Activated T-cell treated with anti-CD3 and anti-CD28 coated beads, Interleukin-2, amount 50 U/mL, for 24 hours (primary cell): ENCODE results near the gene HNRNPUL1.

Experiments
- DNase-seq: peaks from one replicate; pipeline ENCODE4 v3.0.0-alpha.2; 2020
- H3K27ac Mint-ChIP-seq: 2 replicates; pipeline ENCODE4 v1.8.0; 2020; ENCODE audit warnings: mild to moderate bottlenecking, mixed read lengths
- H3K27me3 Mint-ChIP-seq: 2 replicates; pipeline ENCODE4 v1.8.0; 2020; ENCODE audit warnings: mixed read lengths
- H3K36me3 Mint-ChIP-seq: 2 replicates; pipeline ENCODE4 v1.8.0; 2020; ENCODE audit warnings: low read depth, mixed read lengths
- H3K4me1 Mint-ChIP-seq: 2 replicates; pipeline ENCODE4 v1.8.0; 2020; ENCODE audit warnings: low read depth, mixed read lengths
- H3K4me3 Mint-ChIP-seq: 2 replicates; pipeline ENCODE4 v1.8.0; 2020; ENCODE audit warnings: mild to moderate bottlenecking, moderate library complexity, mixed read lengths
- H3K9me3 Mint-ChIP-seq: 2 replicates; pipeline ENCODE4 v1.8.0; 2020; ENCODE audit warnings: mixed read lengths

The HNRNPUL1 gene

DNA sequence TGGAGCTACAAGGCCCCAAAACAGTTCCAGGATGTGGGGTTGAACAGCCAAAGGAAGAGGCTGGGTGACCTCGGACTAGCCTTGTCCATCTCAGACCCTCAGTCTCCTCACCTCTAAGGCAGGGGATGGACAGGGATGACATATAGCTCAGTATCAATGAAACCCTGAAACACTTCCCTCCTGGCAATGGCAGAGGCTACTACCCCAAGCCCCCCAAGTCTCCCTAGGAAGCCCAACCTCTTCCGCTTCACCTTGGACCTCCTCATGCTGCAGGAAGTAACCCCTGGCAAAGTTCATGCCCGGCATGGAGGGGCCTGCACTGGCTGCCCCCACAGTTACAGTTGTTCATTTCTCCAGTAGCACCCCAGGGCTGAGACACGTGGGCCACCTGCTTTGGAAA lies 56.4 kb downstream of the HNRNPUL1 start:
- Mint-ChIP-seq H3K9me3 (no peaks in the 10 kb centered on the region), H3K4me3 (no peak overlapping the region), H3K36me3 (peaks cover 91% of the 10 kb centered on the region), H3K4me1 (peaks cover 43% of the 10 kb centered on the region), H3K27ac (peak overlapping the region; percentile 87), H3K27me3 (no peaks in the 10 kb centered on the region)
- no peak for DNase-seq

DNA sequence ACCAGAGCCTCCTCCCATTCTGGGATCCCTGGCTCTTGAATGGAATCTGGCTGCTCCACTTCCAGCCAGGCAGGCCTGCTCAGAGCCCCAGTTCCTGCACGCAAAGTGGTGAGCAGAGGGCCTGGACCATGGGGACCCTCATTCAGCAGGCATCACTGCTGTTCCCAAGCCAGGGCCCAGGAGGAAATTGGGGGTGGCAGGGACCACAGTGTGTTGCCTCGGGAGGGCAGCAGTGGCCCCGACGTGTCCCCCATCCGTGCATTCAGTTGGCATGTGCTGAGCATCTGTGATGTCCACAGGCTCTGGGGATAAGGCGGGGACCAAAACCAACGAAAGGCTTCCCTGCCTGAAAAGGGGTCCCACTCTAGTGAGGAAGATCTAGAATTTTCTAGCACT lies 57.0 kb downstream of the HNRNPUL1 start:
- no peaks in the 10 kb centered on the region for H3K27me3 Mint-ChIP-seq
- peaks cover 88% of the 10 kb centered on the region for H3K36me3 Mint-ChIP-seq
- H3K27ac Mint-ChIP-seq, result peak overlapping the region; percentile 87
- DNase-seq, result no peak
- H3K4me1 Mint-ChIP-seq, result peaks cover 43% of the 10 kb centered on the region
- no peaks in the 10 kb centered on the region for H3K9me3 Mint-ChIP-seq
- no peak overlapping the region for H3K4me3 Mint-ChIP-seq

DNA sequence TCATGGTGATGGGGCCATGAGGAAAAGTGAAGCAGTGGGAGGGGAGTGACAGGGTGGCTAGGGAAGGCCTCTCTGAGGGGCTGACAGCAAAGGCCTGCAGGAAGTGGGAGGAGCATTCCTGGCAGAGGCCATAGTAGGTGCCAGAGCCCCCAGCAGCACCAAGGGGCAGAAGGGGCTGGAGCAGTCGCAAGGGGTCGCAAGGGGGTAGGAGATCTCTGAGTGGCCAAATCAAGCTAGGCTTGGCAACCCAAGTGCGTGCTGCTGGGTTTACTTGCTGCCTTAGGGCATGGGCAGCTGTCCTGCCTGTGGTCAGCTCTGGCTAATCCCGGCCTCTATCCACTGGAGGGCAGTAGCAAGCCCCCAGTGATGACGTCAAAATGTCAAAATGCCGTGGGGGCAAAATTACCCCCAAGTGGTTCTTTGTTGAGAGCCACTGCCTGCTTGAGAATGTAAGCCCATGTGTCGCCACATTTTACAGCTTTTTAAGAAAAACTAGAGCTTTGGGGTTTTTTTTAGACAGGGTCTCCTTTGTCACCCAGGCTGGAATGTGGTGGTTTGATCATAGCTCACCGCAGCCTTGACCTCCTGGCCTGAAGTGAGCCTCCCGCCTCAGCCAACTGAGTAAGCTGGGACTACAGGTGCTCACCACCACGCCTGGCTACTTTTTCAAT lies 57.6 kb downstream of the HNRNPUL1 start:
- Mint-ChIP-seq H3K4me3 (no peak overlapping the region), H3K36me3 (peaks cover 88% of the 10 kb centered on the region), H3K27me3 (no peaks in the 10 kb centered on the region), H3K4me1 (peaks cover 49% of the 10 kb centered on the region), H3K27ac (peak overlapping the region; percentile 87), H3K9me3 (no peaks in the 10 kb centered on the region)
- no peak for DNase-seq

GRCh38 chr19:41322451-41322850 lies 58.3 kb downstream of the HNRNPUL1 start:
- peaks cover 53% of the 10 kb centered on the region for H3K4me1 Mint-ChIP-seq
- no peaks in the 10 kb centered on the region for H3K27me3 Mint-ChIP-seq
- H3K36me3 Mint-ChIP-seq, result peaks cover 86% of the 10 kb centered on the region

DNA sequence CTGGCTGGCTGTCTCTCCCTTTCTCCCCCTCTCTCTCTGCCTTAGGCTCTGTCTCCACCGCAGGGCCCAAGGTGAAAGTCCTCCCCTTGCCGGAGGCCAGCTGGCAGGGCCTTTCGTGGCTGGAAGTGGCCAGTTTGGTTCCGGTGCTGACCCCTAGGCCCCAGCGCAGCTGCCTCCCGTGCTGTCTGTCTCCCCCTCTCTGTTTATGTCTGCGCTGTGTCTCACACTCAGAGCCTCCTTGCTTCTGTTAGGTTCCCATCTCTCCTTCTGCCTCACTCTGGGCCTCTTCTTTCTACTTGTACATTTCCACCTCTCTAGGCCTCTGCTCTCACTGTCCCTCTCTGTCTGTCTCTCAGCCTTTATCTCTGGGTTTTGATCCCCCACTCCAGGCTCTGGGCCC lies 58.9 kb downstream of the HNRNPUL1 start:
- Mint-ChIP-seq H3K27me3 (no peaks in the 10 kb centered on the region), H3K4me3 (no peak overlapping the region), H3K9me3 (no peaks in the 10 kb centered on the region), H3K4me1 (peaks cover 57% of the 10 kb centered on the region), H3K36me3 (peaks cover 83% of the 10 kb centered on the region), H3K27ac (peak overlapping the region; percentile 83)
- no peak for DNase-seq

More at GRCh38 chr19:41322451-41322850, 58.3 kb downstream of the HNRNPUL1 start:
- no peak for DNase-seq
- Mint-ChIP-seq H3K9me3 (no peaks in the 10 kb centered on the region), H3K4me3 (no peak overlapping the region), H3K27ac (peak overlapping the region; percentile 83)

DNA sequence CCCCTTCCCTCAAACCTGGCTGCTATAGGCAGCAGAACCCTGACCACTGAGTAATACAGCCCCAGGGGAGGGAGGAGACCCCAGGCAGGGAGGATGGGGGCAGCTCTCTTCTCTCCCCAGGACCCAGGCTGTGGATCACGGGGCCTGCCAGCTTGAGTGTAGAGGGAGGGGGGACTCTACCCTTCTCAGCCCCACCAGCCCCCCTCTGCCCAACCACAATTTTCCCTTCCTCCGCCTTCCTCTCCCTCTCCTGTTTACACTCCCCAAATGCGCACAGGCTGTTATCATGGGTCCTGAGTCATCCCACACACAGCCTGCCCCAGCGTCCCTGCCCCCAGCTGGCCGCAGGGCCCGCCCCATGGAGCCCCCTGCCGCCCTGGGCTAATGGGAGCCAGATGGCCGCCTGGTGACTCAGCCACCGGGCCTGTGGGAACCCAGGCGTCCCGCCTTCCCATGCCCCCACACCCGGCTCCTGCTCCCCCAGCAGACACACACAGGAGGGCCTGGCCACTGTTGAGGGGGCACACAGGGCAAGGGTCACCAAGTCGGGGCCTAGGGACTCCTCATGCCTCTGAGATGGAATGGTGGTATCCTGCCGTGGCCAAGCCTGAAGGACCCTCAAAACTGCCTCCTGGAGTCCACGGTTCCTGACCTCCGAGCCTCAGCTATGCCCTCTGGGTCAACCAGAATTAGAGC lies 59.4 kb downstream of the HNRNPUL1 start:
- Mint-ChIP-seq H3K4me1 (peaks cover 62% of the 10 kb centered on the region), H3K4me3 (no peak overlapping the region), H3K36me3 (peaks cover 83% of the 10 kb centered on the region), H3K27me3 (no peaks in the 10 kb centered on the region), H3K9me3 (no peaks in the 10 kb centered on the region), H3K27ac (peak overlapping the region; percentile 87)
- no peak for DNase-seq

GRCh38 chr19:41324231-41324702 lies 60.1 kb downstream of the HNRNPUL1 start:
- no peak overlapping the region for H3K4me3 Mint-ChIP-seq
- peak overlapping the region; percentile 87 for H3K27ac Mint-ChIP-seq
- H3K27me3 Mint-ChIP-seq, result no peaks in the 10 kb centered on the region
- no peaks in the 10 kb centered on the region for H3K9me3 Mint-ChIP-seq
- no peak for DNase-seq
- peaks cover 83% of the 10 kb centered on the region for H3K36me3 Mint-ChIP-seq
- H3K4me1 Mint-ChIP-seq, result peaks cover 69% of the 10 kb centered on the region

GRCh38 chr19:41324921-41325639 lies 60.9 kb downstream of the HNRNPUL1 start:
- Mint-ChIP-seq H3K27me3 (no peaks in the 10 kb centered on the region), H3K9me3 (no peaks in the 10 kb centered on the region), H3K36me3 (peaks cover 75% of the 10 kb centered on the region), H3K4me1 (peaks cover 69% of the 10 kb centered on the region), H3K4me3 (no peak overlapping the region), H3K27ac (peak overlapping the region; percentile 89)
- DNase-seq, result no peak

- Mint-ChIP-seq H3K27ac (peak overlapping the region; percentile 89), H3K27me3 (no peaks in the 10 kb centered on the region), H3K36me3 (peaks cover 75% of the 10 kb centered on the region), H3K4me3 (no peak overlapping the region), H3K4me1 (peaks cover 74% of the 10 kb centered on the region), H3K9me3 (no peaks in the 10 kb centered on the region)
- DNase-seq, result no peak
Measured at GRCh38 chr19:41325640-41325946, 61.4 kb downstream of the HNRNPUL1 start.

DNA sequence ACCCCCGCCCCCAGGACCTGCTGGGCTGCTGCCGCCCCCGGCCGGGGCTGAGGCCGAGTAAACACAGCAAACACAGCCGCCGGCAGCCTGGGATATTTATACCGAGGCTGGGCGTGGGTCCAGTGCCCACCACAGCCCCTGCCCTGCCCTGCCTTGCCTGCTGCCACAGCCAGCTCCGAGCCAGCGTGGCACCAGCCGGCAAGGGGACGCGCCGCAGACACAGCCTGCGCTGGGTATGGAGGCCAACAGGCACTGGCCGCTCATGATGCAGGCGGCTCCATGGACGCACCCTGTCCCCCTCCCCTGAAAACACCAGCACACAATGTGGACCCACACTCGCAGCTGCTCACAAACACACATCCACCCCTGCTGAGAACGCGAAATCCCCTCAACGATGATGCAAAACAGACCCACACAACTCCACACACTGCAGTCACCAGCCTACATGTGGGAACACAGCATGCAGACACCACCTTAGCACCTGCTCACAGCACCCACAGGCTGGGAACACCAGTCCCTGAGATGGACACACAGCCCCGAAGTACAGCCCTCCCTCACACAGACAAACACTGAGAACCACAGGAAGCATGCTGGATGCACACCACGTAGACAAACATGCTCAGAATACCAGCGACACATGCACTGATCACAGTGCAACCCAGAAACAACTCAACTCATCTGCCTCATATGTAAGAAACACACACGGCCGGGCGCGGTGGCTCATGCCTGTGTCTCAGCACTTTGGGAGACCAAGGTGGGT lies 62.0 kb downstream of the HNRNPUL1 start:
- H3K36me3 Mint-ChIP-seq, result peaks cover 72% of the 10 kb centered on the region
- no peak for DNase-seq
- no peaks in the 10 kb centered on the region for H3K9me3 Mint-ChIP-seq
- peak overlapping the region; percentile 98 for H3K27ac Mint-ChIP-seq
- H3K4me1 Mint-ChIP-seq, result peaks cover 73% of the 10 kb centered on the region
- H3K4me3 Mint-ChIP-seq, result peak overlapping the region; percentile 76
- H3K27me3 Mint-ChIP-seq, result no peaks in the 10 kb centered on the region

DNA sequence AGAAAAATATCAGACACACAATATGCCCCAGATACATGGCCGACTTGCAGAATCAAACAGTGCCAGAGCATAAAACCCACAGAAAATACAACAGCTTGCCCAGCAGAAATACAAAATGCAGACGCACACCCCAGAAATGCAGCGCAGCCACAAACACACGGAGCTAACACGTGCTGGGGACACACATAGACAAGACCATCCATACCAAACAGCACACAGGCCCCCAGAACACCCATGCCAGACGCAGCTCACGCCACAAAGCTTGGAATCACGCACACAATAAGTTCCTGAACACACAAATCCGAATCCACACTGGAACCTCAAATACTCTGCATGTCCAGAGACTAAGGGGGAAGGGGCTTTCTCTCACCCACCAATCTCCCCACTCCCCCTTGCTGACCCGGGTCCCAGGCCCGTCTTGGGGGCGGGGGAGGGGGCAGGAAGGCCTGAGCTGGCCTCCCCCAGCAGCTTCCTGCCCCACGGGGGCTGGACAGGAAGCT lies 63.0 kb downstream of the HNRNPUL1 start:
- peak overlapping the region; percentile 76 for H3K4me3 Mint-ChIP-seq
- no peak for DNase-seq
- H3K9me3 Mint-ChIP-seq, result no peaks in the 10 kb centered on the region
- H3K36me3 Mint-ChIP-seq, result peaks cover 72% of the 10 kb centered on the region
- peak overlapping the region; percentile 98 for H3K27ac Mint-ChIP-seq
- H3K4me1 Mint-ChIP-seq, result peaks cover 75% of the 10 kb centered on the region
- no peaks in the 10 kb centered on the region for H3K27me3 Mint-ChIP-seq

DNA sequence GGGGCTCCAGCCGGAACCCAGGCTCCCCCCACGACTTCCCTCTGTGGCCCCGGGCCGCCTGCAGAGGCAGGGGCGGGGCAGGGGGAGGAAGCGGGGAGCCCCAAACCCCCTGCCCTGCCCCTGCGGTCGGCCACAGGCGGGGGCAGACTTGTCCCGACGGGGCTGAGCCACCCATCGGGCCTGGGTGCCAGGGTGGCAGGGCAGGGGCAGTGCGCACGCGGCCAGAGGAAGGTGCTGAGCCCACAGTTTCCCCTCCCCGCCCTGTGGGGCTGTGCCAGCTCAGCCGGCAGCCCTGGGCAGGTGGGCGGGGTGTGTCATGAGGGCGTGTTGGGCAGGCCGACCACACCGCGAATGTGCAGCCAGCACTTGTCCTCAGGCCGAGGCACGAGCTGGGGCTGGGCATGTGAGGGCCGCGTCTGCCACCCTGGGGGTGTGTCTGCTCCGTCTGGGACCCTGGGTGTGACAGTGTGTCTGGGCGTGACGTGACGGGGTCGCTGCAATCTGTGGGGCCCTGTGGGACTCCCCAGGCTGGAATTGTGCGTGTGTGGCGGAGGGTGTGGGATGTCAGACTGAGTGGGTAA lies 63.5 kb downstream of the HNRNPUL1 start:
- peaks cover 75% of the 10 kb centered on the region for H3K4me1 Mint-ChIP-seq
- no peaks in the 10 kb centered on the region for H3K9me3 Mint-ChIP-seq
- peak overlapping the region; percentile 99 for H3K27ac Mint-ChIP-seq
- H3K36me3 Mint-ChIP-seq, result peaks cover 72% of the 10 kb centered on the region
- peak; percentile 89 for DNase-seq
- peak overlapping the region; percentile 77 for H3K4me3 Mint-ChIP-seq
- no peaks in the 10 kb centered on the region for H3K27me3 Mint-ChIP-seq

- Mint-ChIP-seq H3K4me3 (peak overlapping the region; percentile 77), H3K27me3 (no peaks in the 10 kb centered on the region), H3K27ac (peak overlapping the region; percentile 99), H3K9me3 (no peaks in the 10 kb centered on the region), H3K36me3 (peaks cover 70% of the 10 kb centered on the region), H3K4me1 (peaks cover 71% of the 10 kb centered on the region)
- no peak for DNase-seq
Measured at GRCh38 chr19:41328157-41328841, 64.1 kb downstream of the HNRNPUL1 start.
